ENCODE measurements around the gene ZNF775. TPM values are rescaled to one million over a fixed set of nuclear protein-coding genes. Genes with fewer than 3 reads are reported as not detected.

ZNF775 gene
- total and polyA plus RNA-seq, 2 of the 13 experiments (the other 11 are each of a cell fraction or from before 2014, with no cell fraction given): 3.1 to 3.2 TPM

DNA sequence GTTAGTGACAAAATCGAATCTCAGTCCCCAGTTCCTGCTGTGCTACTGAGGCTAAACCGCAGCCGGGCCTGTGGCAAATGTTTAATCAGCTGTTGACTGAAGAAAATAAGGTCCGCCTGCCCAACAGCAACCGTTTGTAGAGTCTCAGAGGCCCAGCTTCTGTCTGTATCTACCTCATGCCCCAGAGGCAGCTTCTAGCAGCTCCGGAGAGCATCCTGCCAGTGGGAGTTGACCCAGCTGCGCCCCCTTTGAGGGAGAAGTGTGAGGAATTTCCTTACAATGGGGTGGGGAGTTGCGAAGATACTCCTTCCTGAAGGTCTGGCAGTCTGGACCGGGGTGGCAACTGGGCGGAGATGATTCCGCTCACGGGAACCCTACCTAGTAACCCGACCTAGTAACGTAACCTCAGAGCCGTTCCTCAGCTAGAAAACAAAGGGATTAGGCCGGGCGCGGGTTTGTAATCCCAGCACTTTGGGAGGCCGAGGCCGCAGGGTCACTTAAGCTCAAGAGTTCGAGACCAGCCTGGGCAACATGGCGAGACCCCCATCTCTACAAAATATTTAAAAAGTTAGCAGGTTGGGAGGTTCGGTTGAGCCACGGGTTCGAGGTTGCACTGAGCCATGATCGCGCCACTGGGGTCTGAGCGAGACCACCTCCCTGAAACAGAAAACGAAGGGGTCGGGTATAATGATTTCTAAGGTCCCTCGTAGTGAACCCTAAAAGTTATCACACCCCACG lies 846 bp upstream of the ZNF775 start (continued):
- TF ChIP-seq ZNF501 (CRISPR knock-in tag; IDR thresholded peaks at IDR 0.05) (peak; percentile 63), ZNF646 (CRISPR knock-in tag; IDR thresholded peaks at IDR 0.05) (no peak), TEAD2 (CRISPR knock-in tag; IDR thresholded peaks at IDR 0.05) (no peak), ZNF296 (CRISPR knock-in tag; conservative IDR thresholded peaks at IDR 0.05) (0 out of 2 replicates have a peak, but pooled peaks have one; percentile 3), FOXA3 (CRISPR knock-in tag; IDR thresholded peaks at IDR 0.05) (peak; percentile 70), ZNF44 (CRISPR knock-in tag; IDR thresholded peaks at IDR 0.05) (0 out of 2 replicates have a peak, but pooled peaks have one; percentile 67), FOXA1 (IDR thresholded peaks at IDR 0.05) (no peak), FOXA1 (CRISPR knock-in tag; IDR thresholded peaks at IDR 0.05) (peak; percentile 67), ZNF574 (CRISPR knock-in tag; IDR thresholded peaks at IDR 0.05) (peak; percentile 35; the same call in 1 of the 2 replicates), ZNF441 (CRISPR knock-in tag; IDR thresholded peaks at IDR 0.05; ENCODE audit: borderline replicate concordance) (peak; percentile 42; the same call in 1 of the 2 replicates), ZNF414 (CRISPR knock-in tag; IDR thresholded peaks at IDR 0.05) (peak; percentile 61; the same call in 1 of the 2 replicates), PRMT3 (CRISPR knock-in tag; IDR thresholded peaks at IDR 0.05; ENCODE audit: borderline replicate concordance, low read depth) (no peak), RBM22 (optimal IDR thresholded peaks at IDR 0.05; ENCODE audit: low read length) (peak; percentile 67), SAFB2 (CRISPR knock-in tag; IDR thresholded peaks at IDR 0.05; ENCODE audit: borderline replicate concordance, low read depth) (peak; percentile 13; the same call in 1 of the 2 replicates), PHF21A (CRISPR knock-in tag; IDR thresholded peaks at IDR 0.05) (peak; percentile 27; the same call in 1 of the 2 replicates), HDAC6 (IDR thresholded peaks at IDR 0.05; ENCODE audit: low read depth, low read length) (no peak), POLR2A (IDR thresholded peaks at IDR 0.05; ENCODE audit: insufficient read depth in 1 of 2, low read depth in 2 of 2, low read length in 2 of 2) (peak; percentile 56 to 58; a peak in 3 of 4 replicates), HDAC2 (CRISPR knock-in tag; IDR thresholded peaks at IDR 0.05) (peak; percentile 16)
- TF ChIP-seq, protein P1, sequence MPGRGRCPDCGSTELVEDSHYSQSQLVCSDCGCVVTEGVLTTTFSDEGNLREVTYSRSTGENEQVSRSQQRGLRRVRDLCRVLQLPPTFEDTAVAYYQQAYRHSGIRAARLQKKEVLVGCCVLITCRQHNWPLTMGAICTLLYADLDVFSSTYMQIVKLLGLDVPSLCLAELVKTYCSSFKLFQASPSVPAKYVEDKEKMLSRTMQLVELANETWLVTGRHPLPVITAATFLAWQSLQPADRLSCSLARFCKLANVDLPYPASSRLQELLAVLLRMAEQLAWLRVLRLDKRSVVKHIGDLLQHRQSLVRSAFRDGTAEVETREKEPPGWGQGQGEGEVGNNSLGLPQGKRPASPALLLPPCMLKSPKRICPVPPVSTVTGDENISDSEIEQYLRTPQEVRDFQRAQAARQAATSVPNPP (CRISPR knock-in tag; IDR thresholded peaks at IDR 0.05): no peak
